PC-3 (cell line): ENCODE results near the gene LRP1B.

Source experiments
- EZH2 ChIP-seq: fragments of 300-600 bp; sonication (generic); IDR thresholded peaks from one replicate; pipeline ENCODE4 v1.6.1; 2017; ENCODE audit warnings: antibody characterized with exemption, mild to moderate bottlenecking, low read length; ENCODE audit not compliant: unreplicated experiment
- TF ChIP-seq, protein P1 (sequence below): fragments of 300-600 bp; sonication (generic); conservative IDR thresholded peaks from 2 replicates; pipeline ENCODE4 v1.5.1; 2017; ENCODE audit warnings: antibody characterized with exemption, low read depth, mild to moderate bottlenecking, low read length

GRCh38 chr2:140383781-140384180 lies 1747.0 kb downstream of the LRP1B start:
- TF ChIP-seq, protein P1, sequence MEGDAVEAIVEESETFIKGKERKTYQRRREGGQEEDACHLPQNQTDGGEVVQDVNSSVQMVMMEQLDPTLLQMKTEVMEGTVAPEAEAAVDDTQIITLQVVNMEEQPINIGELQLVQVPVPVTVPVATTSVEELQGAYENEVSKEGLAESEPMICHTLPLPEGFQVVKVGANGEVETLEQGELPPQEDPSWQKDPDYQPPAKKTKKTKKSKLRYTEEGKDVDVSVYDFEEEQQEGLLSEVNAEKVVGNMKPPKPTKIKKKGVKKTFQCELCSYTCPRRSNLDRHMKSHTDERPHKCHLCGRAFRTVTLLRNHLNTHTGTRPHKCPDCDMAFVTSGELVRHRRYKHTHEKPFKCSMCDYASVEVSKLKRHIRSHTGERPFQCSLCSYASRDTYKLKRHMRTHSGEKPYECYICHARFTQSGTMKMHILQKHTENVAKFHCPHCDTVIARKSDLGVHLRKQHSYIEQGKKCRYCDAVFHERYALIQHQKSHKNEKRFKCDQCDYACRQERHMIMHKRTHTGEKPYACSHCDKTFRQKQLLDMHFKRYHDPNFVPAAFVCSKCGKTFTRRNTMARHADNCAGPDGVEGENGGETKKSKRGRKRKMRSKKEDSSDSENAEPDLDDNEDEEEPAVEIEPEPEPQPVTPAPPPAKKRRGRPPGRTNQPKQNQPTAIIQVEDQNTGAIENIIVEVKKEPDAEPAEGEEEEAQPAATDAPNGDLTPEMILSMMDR, result no peak
- no peak for TF ChIP-seq EZH2
